Stimulated activated naive CD8-positive, alpha-beta T cell treated with anti-CD3 and anti-CD28 coated beads, Interleukin-15, Interleukin-2, amounts not matched to agents 100 ng/mL and 50 ng/mL, for 24 hours (primary cell): Measurements from ENCODE around the gene ZNF213.
A peak's percentile ranks its signal among the peaks of the same experiment; 100 is the strongest.
"Not testable (repeated sequence)": the region's sequence is repeated elsewhere in the genome, so short reads cannot be mapped to it uniquely, and the experiment has no call there.

Source experiments
- H3K27ac Mint-ChIP-seq: one replicate; pipeline ENCODE4 v1.8.0; 2021; ENCODE audit warnings: mild to moderate bottlenecking, mixed read lengths
- H3K27me3 Mint-ChIP-seq: one replicate; pipeline ENCODE4 v1.8.0; 2021; ENCODE audit warnings: mixed read lengths
- H3K36me3 Mint-ChIP-seq: one replicate; pipeline ENCODE4 v1.8.0; 2021; ENCODE audit warnings: low read depth, mixed read lengths
- H3K4me1 Mint-ChIP-seq: one replicate; pipeline ENCODE4 v1.8.0; 2021; ENCODE audit warnings: low read depth, mixed read lengths
- H3K4me3 Mint-ChIP-seq: one replicate; pipeline ENCODE4 v1.8.0; 2021; ENCODE audit warnings: mild to moderate bottlenecking, mixed read lengths
- H3K9me3 Mint-ChIP-seq: one replicate; pipeline ENCODE4 v1.8.0; 2021; ENCODE audit warnings: mixed read lengths

Gene ZNF213

DNA sequence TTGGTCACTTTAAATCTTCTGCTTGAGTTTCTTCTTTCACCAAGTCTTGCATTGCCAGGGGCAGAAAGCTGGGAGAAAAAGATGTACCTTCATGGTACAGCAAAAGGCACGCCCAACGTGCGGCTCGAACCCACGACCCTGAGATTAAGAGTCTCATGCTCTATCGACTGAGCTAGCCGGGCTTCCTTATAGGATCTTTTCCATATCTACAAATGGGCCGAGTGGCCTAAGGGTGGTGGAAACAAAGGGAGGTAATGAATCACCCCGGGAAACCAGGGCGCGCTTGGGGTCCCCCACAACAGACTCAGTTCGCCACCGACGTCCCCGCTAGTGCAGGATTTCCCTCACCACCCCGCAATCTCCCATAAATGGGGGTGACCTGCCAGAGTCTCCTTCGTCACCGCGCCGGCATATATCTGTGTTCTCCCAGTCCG is 45.6 kb downstream of the ZNF213 start:
- peak overlapping the region; percentile 67 for H3K27ac Mint-ChIP-seq
- peaks cover 10% of the 10 kb centered on the region for H3K36me3 Mint-ChIP-seq
- no peak overlapping the region for H3K4me3 Mint-ChIP-seq
- H3K9me3 Mint-ChIP-seq = no peaks in the 10 kb centered on the region
- peaks cover 88% of the 10 kb centered on the region for H3K27me3 Mint-ChIP-seq
- peaks cover 28% of the 10 kb centered on the region for H3K4me1 Mint-ChIP-seq

DNA sequence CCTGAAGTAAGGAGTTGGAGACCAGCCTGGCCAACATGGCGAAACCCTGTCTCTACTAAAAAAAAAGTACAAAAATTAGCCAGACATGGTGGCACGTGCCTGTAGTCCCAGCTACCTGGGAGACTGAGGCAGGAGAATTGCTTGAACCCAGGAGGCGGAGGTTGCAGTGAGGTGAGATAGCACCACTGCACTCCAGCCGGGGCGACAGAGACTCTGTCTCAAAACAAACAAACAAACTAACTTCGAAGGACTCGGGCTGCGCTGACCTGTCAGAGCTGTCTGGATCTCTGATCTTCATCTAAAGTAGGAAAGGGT is 47.4 kb downstream of the ZNF213 start:
- Mint-ChIP-seq H3K27me3 (peaks cover 86% of the 10 kb centered on the region), H3K4me1 (peaks cover 30% of the 10 kb centered on the region), H3K36me3 (peaks cover 10% of the 10 kb centered on the region), H3K4me3 (peak overlapping the region; percentile 82), H3K27ac (peak overlapping the region; percentile 95)
- H3K9me3 Mint-ChIP-seq = not testable (repeated sequence)

DNA sequence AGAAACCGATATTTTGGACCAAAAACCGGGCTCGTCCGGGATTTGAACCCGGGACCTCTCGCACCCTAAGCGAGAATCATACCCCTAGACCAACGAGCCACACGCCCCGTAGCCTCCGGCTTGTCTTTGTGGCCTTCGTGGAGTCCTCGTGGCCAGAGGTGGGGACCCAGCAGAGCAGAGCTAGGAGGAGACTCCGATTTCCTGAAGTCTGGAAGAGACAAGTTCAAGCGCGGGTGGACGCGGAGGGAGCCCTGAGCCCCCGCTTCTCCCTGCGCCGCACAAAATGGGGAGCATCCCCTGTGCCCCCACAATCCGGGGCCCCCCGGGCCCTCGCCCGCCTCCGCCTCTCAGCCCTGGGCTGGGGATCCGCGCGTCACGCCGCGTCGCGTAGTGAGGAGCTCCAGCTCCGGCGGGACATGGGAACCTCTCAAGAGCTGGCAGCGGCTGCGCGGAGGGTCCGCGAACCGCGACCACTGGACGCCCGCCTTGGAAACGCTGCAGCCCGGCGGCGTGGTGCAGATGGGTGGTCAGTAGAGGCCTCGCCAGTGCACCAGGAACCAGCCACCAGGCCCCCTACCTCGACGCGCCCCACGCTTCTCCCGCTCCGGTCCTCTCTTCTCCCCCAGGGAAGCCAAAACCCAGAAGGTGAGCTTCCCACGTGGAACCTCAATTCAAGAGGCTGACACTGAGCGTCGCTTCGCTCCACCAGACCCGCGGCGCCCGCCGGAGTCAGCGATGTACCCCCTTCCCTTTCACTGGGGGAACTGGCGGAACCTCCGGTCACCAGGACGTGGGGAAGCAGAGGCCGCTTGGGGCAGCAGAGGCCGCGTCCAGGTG is 48.0 kb downstream of the ZNF213 start:
- Mint-ChIP-seq H3K4me1 (peaks cover 36% of the 10 kb centered on the region), H3K4me3 (peak overlapping the region; percentile 84), H3K9me3 (no peaks in the 10 kb centered on the region), H3K27ac (peak overlapping the region; percentile 95), H3K36me3 (peaks cover 10% of the 10 kb centered on the region), H3K27me3 (peaks cover 87% of the 10 kb centered on the region)

DNA sequence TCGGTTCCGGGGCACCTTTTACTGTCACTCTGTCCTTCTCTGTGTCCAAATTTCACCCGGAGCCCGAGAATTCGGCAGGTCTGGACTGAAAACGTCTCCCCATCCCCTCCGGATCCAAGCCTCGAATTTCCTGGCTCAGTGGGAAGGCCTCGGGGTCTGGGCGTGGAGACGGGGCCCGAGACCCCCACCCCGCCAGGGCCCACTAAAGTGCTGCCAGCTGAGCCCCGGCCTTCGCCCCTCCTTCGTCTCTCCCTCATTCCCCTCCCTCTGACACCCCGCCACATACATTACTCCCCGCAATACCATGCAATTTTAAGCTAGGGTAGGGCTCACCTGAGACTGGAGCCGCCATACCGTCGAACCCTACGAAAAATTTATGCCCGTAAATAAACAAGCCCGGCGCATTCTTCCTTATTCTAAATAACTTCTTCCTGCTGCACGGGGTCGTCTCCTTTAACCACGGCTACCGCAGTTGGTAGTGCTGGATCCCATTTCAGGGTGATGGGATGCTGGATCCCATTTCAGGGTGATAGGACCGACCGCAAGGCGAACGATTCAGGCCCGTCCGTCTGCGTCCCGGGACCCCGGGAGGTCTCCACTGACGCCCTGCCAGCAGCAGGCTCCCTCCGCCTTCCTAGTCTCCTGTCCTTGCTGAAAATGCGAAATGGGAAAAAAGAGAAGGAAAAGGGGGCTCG is 48.8 kb downstream of the ZNF213 start:
- no peaks in the 10 kb centered on the region for H3K9me3 Mint-ChIP-seq
- peaks cover 10% of the 10 kb centered on the region for H3K36me3 Mint-ChIP-seq
- H3K4me1 Mint-ChIP-seq = peaks cover 42% of the 10 kb centered on the region
- H3K27me3 Mint-ChIP-seq = peaks cover 85% of the 10 kb centered on the region
- peak overlapping the region; percentile 84 for H3K4me3 Mint-ChIP-seq
- H3K27ac Mint-ChIP-seq = peak overlapping the region; percentile 88

DNA sequence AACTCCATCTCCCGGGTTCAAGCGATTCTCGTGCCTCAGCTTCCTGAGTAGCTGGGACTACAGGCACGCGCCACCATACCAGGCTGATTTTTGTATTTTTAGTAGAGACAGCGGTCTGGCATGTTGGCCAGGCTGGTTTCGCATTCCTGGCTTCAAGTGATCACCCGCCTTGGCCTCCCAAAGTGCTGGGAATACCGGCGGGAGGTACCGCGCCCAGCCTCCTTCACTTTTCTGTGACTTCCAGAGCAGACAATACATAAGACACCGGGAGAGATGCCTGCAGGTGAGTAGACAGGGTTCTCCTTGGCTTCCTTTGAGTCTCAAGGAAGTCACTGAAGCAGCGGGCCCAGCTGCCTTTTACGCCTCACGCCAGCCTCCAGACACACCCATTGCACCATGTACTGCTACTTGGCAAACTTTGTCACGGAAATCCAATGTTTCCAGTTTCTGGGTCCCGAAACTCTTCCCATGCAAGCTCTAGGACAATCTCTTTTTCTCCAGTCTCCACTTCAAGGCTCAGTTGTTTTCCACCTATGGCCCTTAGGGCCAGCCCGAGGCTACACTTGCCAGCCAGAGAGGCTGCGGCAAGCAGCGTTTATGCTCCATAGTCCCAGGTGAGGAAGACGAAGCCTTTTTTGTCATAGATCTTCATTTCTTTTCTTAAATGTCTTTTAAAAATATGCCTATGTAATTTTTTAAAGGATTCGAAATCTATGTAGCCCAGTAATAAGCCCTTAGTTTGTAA is 52.3 kb downstream of the ZNF213 start:
- Mint-ChIP-seq H3K27ac (peak overlapping the region; percentile 92), H3K36me3 (peaks cover 23% of the 10 kb centered on the region), H3K4me3 (peak overlapping the region; percentile 81), H3K4me1 (peaks cover 75% of the 10 kb centered on the region), H3K27me3 (peaks cover 86% of the 10 kb centered on the region), H3K9me3 (no peaks in the 10 kb centered on the region)

DNA sequence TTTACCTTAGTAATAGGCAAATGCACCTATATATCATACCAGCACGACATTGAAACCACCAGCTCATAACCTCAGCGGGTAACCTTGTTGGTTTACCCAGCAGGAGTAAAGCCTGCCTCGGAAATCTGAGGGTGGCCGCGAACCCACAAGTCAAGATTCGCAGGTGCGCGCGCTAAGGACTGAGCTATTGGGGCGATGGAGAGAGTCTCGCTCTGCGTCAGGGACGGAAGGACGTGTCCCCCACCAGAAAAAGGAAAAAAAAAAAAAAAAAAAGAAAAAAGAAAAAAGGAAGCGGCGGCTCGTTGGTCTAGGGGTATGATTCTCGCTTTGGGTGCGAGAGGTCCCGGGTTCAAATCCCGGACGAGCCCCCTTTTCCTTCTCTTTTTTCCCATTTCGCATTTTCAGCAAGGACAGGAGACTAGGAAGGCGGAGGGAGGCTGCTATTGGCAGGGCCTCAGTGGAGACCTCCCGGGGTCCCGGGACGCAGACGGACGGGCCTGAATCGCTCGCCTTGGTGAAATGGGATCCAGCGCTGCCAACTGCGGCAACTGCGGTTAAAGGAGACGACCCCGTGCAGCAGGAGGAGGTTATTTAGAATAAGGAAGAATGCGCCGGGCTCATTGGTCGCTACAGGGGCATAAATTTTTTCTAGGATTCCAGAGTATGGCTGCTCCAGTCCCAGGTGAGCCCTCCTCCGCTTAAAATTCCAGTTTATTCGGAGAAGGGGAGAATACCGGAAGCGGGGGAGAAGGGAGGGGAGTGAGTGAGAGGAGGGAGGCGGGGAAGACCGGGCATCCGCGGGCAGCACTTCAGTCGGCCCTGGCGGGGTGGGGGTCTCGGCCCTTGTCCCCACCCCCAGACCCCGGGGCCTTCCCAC is 53.2 kb downstream of the ZNF213 start, which contains the start of gene OR1F1:
TSS of gene OR1F1 (plus strand) at position 407 of the 877 bp plus-strand sequence.
- Mint-ChIP-seq H3K9me3 (no peaks in the 10 kb centered on the region), H3K36me3 (peaks cover 19% of the 10 kb centered on the region), H3K4me3 (peak within 1 kb of the TSS; percentile 81), H3K27ac (peak within 1 kb of the TSS; percentile 92), H3K27me3 (peaks cover 83% of the 10 kb centered on the region), H3K4me1 (peaks cover 68% of the 10 kb centered on the region)

DNA sequence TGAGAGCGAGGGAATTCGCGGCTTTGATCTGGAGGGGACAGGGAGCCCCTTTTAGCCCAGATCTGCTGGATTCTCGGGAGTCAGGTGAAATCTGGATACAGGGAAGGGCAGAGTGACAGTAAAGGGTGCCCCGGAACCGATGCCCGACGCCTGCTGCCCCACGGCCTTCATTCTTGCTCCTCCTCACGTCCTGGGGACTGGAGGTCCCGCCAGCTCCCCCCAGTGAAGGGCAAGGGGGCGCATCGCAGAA is 53.8 kb downstream of the ZNF213 start:
- Mint-ChIP-seq H3K27ac (no peak overlapping the region), H3K36me3 (peaks cover 19% of the 10 kb centered on the region), H3K4me3 (peak overlapping the region; percentile 81), H3K27me3 (peaks cover 83% of the 10 kb centered on the region), H3K4me1 (peaks cover 62% of the 10 kb centered on the region), H3K9me3 (no peaks in the 10 kb centered on the region)

DNA sequence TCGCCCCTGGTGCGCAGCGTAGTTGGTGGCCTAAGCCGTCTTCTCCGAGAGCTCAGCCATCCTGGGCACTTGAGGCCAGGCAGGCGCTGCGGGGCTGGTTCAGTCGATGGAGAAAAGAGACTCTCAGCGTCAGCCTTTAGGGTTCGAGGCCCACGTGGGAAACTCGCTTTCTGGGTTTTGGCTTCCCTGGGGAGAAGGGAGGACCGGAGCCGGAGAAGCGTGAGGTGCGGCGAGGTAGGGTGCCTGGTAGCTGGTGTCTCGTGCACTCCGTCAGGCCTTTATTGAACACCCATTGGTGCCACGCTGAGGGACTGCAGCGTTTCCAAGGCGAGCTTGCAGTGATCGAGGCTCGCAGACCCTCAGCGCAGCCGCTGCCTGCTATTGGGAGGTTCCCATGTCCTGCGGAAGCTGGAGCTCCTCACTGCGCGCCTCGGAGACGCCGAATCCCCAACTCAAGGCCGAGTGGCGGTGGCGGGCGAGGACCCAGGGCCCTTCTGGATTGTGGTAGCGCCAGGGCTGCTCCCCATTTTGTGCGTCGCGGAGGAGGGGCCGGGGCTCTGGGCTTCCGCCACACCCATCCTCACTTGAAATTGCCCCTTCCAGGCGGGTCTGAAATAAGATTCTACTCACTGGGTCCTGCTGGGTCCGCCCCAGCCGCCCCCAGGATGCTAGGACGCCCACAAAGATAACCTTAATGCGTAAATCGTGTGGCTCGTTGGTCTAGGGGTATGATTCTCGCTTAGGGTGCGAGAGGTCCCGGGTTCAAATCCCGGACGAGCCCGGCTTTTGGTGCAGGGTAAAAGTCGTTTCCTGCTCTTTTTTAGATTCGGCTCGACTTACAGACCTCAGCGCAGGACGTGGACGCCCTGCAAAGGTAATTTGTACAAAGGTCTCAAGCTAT is 54.3 kb downstream of the ZNF213 start:
- H3K27ac Mint-ChIP-seq = peak overlapping the region; percentile 87
- H3K4me3 Mint-ChIP-seq = peak overlapping the region; percentile 81
- peaks cover 16% of the 10 kb centered on the region for H3K36me3 Mint-ChIP-seq
- no peaks in the 10 kb centered on the region for H3K9me3 Mint-ChIP-seq
- peaks cover 56% of the 10 kb centered on the region for H3K4me1 Mint-ChIP-seq
- H3K27me3 Mint-ChIP-seq = peaks cover 83% of the 10 kb centered on the region

DNA sequence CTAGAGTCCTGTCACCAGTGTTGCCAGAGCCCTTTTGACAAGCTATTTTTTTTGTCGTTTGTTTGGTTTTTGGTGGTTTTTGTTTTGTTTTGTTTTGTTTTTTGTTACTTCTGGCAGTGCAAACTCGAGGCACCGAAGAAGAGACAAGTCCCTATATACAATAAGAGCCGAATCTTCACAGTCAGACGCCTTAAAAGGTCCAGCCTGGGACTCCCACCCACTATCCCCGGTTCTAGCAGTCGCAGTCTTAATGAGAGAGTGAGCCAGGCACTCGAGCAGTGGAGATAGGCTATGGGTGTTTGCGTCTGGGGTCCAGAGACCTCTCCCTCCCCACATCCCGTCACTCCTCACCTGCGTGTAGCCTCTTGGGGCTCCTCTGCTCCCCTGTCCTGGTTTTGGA is 55.0 kb downstream of the ZNF213 start:
- H3K27me3 Mint-ChIP-seq = peaks cover 85% of the 10 kb centered on the region
- H3K4me1 Mint-ChIP-seq = peaks cover 53% of the 10 kb centered on the region
- H3K4me3 Mint-ChIP-seq = peak overlapping the region; percentile 81
- no peaks in the 10 kb centered on the region for H3K9me3 Mint-ChIP-seq
- peak overlapping the region; percentile 87 for H3K27ac Mint-ChIP-seq
- peaks cover 13% of the 10 kb centered on the region for H3K36me3 Mint-ChIP-seq

DNA sequence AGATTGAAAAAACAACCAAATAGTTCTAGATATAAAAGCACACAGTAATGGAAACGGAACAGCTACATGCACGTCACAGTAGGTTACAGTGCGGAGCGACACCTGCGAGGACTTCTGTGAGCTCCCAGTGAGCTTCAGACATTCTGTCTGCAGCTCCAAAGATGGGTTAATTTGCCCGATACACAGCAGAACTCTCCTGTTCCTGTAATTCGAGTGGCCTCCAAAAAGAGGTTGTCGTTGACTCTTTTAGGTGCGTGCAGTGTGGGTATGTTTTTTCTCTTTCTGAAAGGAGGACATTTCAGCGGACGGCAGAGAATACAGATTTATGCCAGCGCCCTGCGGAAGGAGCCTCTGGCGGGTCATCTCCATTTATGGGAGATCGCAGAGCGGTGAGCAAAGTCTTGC is 56.1 kb downstream of the ZNF213 start:
- Mint-ChIP-seq H3K4me3 (peak overlapping the region; percentile 82), H3K27ac (peak overlapping the region; percentile 84), H3K27me3 (peaks cover 82% of the 10 kb centered on the region), H3K36me3 (peaks cover 13% of the 10 kb centered on the region), H3K4me1 (peaks cover 50% of the 10 kb centered on the region), H3K9me3 (no peaks in the 10 kb centered on the region)
